GM12873 (cell line): ENCODE results near the gene MGST1.

Source experiments
- TF ChIP-seq, protein P1 (sequence below): IDR thresholded peaks from 2 replicates; pipeline ENCODE4 v1.5.1; 2012; ENCODE audit warnings: low read depth, mild to moderate bottlenecking, moderate library complexity, low read length, control low read depth; ENCODE audit not compliant: insufficient read depth; ENCODE audit errors: missing control alignments

The MGST1 gene

DNA sequence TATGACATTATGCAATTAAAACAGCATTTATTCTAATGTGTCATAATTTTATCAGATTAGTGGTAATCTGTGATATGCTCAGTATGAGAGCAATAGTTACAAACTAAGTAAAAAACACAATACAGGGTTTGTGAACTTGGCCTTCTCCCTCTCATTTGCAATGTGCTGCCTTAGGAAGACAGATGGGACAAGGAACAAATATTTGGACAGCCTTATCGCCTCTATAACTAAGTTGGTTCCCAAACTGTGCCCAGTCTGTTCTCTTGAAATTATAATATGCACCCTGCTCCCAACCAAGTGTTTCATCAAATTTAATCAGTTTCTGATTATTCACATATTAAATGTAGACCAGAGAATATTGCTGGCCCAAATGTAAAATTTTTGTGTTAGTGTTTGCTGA, 22.7 kb downstream of the MGST1 start:
- TF ChIP-seq, protein P1, sequence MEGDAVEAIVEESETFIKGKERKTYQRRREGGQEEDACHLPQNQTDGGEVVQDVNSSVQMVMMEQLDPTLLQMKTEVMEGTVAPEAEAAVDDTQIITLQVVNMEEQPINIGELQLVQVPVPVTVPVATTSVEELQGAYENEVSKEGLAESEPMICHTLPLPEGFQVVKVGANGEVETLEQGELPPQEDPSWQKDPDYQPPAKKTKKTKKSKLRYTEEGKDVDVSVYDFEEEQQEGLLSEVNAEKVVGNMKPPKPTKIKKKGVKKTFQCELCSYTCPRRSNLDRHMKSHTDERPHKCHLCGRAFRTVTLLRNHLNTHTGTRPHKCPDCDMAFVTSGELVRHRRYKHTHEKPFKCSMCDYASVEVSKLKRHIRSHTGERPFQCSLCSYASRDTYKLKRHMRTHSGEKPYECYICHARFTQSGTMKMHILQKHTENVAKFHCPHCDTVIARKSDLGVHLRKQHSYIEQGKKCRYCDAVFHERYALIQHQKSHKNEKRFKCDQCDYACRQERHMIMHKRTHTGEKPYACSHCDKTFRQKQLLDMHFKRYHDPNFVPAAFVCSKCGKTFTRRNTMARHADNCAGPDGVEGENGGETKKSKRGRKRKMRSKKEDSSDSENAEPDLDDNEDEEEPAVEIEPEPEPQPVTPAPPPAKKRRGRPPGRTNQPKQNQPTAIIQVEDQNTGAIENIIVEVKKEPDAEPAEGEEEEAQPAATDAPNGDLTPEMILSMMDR, result no peak

- TF ChIP-seq, protein P1, result no peak
Measured at GRCh38 chr12:16384732-16385131, 37.3 kb downstream of the MGST1 start.

- TF ChIP-seq, protein P1, result no peak
Measured at GRCh38 chr12:16385782-16386646, 38.6 kb downstream of the MGST1 start.

- TF ChIP-seq, protein P1, result no peak
Measured at GRCh38 chr12:16387919-16388318, 40.5 kb downstream of the MGST1 start.

GRCh38 chr12:16389594-16389993, 42.1 kb downstream of the MGST1 start:
- TF ChIP-seq, protein P1, result no peak

GRCh38 chr12:16392846-16393535, 45.5 kb downstream of the MGST1 start:
- TF ChIP-seq, protein P1, result no peak

- TF ChIP-seq, protein P1, result no peak
Measured at GRCh38 chr12:16399101-16399500, 51.7 kb downstream of the MGST1 start.
